Measurements from ENCODE around the gene PLCB4. TPM values are rescaled to one million over a fixed set of nuclear protein-coding genes. Genes with fewer than 3 reads are reported as not detected.

The PLCB4 gene
- total RNA-seq, 2 experiments from 2014 or later = not detected

DNA sequence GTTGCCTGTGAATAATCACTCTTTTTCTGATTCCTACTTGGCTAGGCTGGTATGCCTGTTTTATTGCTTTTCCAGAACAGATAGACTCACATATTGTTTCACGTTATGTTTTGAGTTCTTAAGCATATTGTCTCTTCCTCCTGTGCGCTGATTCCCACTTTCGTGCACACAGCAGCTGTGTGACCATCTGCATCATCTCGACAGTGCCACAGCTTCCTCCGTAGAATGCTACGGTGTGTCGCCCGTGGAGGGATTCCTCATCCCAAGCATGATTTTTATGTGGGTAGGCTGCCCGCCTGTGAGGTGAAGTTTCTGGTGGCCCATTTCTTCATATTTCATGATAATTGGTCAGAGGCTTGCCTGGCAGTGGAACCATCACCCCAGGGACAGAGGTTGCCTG, 31.8 kb downstream of the PLCB4 start:
- H3K4me1 ChIP-seq (ENCODE audit: insufficient read depth, low read length, poor library complexity, severe bottlenecking) = no peaks in the 10 kb centered on the region
- H3K27ac ChIP-seq (ENCODE audit: low read depth, low read length, poor library complexity, severe bottlenecking) = no peak overlapping the region
- ChIA-PET CTCF (ENCODE audit: unreplicated experiment) (interaction anchor here (0.6 kb wide), 1 partner anchor 153 kb away, joined by 3 read pairs; no protein-coding TSS in a partner anchor), POLR2A (no interaction called here)
- no peak overlapping the region for H3K4me2 ChIP-seq (ENCODE audit: low read length)
- no peak overlapping the region for H3K4me3 ChIP-seq (ENCODE audit: low read depth, low read length, poor library complexity, severe bottlenecking)
- H3K9me2 ChIP-seq (ENCODE audit: insufficient read depth, low read length) = no peaks in the 10 kb centered on the region
- H3K9me3 ChIP-seq (ENCODE audit: low read length) = no peaks in the 10 kb centered on the region
- no peaks in the 10 kb centered on the region for H3K36me3 ChIP-seq (ENCODE audit: insufficient read depth, low read length)
- no peaks in the 10 kb centered on the region for H3K79me2 ChIP-seq (ENCODE audit: insufficient read depth, low read depth, low read length)
- intact Hi-C loops (cut with micrococcal nuclease; ENCODE audit: unreplicated experiment) = no loop called here
- no peak for DNase-seq (ENCODE audit: low spot score)
- no peak overlapping the region for H2AFZ ChIP-seq (ENCODE audit: low read length)
- H4K20me1 ChIP-seq (ENCODE audit: insufficient read depth, low read length) = no peaks in the 10 kb centered on the region
- TF ChIP-seq, protein P1, sequence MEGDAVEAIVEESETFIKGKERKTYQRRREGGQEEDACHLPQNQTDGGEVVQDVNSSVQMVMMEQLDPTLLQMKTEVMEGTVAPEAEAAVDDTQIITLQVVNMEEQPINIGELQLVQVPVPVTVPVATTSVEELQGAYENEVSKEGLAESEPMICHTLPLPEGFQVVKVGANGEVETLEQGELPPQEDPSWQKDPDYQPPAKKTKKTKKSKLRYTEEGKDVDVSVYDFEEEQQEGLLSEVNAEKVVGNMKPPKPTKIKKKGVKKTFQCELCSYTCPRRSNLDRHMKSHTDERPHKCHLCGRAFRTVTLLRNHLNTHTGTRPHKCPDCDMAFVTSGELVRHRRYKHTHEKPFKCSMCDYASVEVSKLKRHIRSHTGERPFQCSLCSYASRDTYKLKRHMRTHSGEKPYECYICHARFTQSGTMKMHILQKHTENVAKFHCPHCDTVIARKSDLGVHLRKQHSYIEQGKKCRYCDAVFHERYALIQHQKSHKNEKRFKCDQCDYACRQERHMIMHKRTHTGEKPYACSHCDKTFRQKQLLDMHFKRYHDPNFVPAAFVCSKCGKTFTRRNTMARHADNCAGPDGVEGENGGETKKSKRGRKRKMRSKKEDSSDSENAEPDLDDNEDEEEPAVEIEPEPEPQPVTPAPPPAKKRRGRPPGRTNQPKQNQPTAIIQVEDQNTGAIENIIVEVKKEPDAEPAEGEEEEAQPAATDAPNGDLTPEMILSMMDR (conservative IDR thresholded peaks at IDR 0.05; ENCODE audit: low read length) = no peak
- no peak for TF ChIP-seq EZH2phosphoT487 (IDR thresholded peaks at IDR 0.05; ENCODE audit: borderline replicate concordance, low read depth, low read length)
- BruUV-seq (replicated peaks) = no TSS peak

DNA sequence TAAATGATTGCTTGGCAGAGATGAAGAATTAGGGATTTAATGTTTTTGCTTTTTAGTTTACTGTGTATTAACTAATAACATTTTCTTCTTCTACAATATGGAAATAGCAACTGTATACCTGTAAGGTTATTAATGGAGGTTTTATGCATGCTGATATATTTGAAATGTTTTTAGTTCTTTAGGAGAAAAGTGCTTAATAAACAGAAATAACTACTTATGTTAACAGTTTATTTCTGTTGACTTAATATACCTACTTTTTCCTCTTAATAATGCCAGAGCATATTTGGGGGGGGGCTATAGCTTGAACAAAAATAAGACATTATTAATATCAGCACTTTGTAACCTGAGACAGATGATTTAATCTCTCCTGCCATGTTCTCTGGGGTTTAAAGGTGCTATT, 33.6 kb downstream of the PLCB4 start:
- Histone ChIP-seq H2AFZ (ENCODE audit: low read length) (no peak overlapping the region), H3K4me3 (ENCODE audit: low read depth, low read length, poor library complexity, severe bottlenecking) (no peak overlapping the region), H3K4me1 (ENCODE audit: insufficient read depth, low read length, poor library complexity, severe bottlenecking) (no peaks in the 10 kb centered on the region), H3K36me3 (ENCODE audit: insufficient read depth, low read length) (no peaks in the 10 kb centered on the region), H3K79me2 (ENCODE audit: insufficient read depth, low read depth, low read length) (no peaks in the 10 kb centered on the region), H3K9me2 (ENCODE audit: insufficient read depth, low read length) (no peaks in the 10 kb centered on the region), H3K9me3 (ENCODE audit: low read length) (no peaks in the 10 kb centered on the region), H3K4me2 (ENCODE audit: low read length) (no peak overlapping the region), H3K27ac (ENCODE audit: low read depth, low read length, poor library complexity, severe bottlenecking) (no peak overlapping the region), H4K20me1 (ENCODE audit: insufficient read depth, low read length) (no peaks in the 10 kb centered on the region)
- TF ChIP-seq, protein P1 (conservative IDR thresholded peaks at IDR 0.05; ENCODE audit: low read length) = no peak
- no peak for TF ChIP-seq EZH2phosphoT487 (IDR thresholded peaks at IDR 0.05; ENCODE audit: borderline replicate concordance, low read depth, low read length)
- POLR2A ChIA-PET = interaction anchor here (0.7 kb wide), 1 partner anchor 82 kb away, joined by 4 read pairs; no protein-coding TSS in a partner anchor
- intact Hi-C loops (cut with micrococcal nuclease; ENCODE audit: unreplicated experiment) = no loop called here
- CTCF ChIA-PET (ENCODE audit: unreplicated experiment) = interaction anchor here (0.6 kb wide), 1 partner anchor 102 kb away, joined by 3 read pairs; no protein-coding TSS in a partner anchor
- no TSS peak for BruUV-seq (replicated peaks)
- no peak for DNase-seq (ENCODE audit: low spot score)

DNA sequence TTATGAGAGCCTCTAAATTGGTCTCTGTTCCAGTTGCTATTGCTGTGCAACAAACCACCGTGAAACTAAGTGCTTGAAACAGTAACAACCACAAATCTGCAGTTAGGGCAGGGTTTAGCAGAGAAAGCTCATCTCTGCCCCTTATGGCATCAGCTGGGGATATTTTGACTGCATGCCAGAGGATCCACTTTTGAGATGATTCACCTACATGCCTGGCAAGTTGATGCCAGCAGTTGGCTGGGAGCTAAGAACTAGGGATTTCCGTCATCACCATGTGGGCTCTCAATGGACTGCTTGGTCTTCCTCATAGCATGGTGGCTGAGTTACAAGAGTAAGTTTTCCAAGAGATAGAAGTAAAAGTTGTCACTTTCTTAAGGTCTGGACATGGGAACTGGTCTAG, 35.1 kb downstream of the PLCB4 start:
- Histone ChIP-seq H3K79me2 (ENCODE audit: insufficient read depth, low read depth, low read length) (no peaks in the 10 kb centered on the region), H3K4me3 (ENCODE audit: low read depth, low read length, poor library complexity, severe bottlenecking) (no peak overlapping the region), H3K4me2 (ENCODE audit: low read length) (no peak overlapping the region), H2AFZ (ENCODE audit: low read length) (no peak overlapping the region), H3K4me1 (ENCODE audit: insufficient read depth, low read length, poor library complexity, severe bottlenecking) (no peaks in the 10 kb centered on the region), H3K36me3 (ENCODE audit: insufficient read depth, low read length) (no peaks in the 10 kb centered on the region), H3K9me3 (ENCODE audit: low read length) (no peaks in the 10 kb centered on the region), H4K20me1 (ENCODE audit: insufficient read depth, low read length) (no peaks in the 10 kb centered on the region), H3K27ac (ENCODE audit: low read depth, low read length, poor library complexity, severe bottlenecking) (no peak overlapping the region), H3K9me2 (ENCODE audit: insufficient read depth, low read length) (no peaks in the 10 kb centered on the region)
- intact Hi-C loops (cut with micrococcal nuclease; ENCODE audit: unreplicated experiment) = no loop called here
- BruUV-seq (replicated peaks) = no TSS peak
- ChIA-PET POLR2A (interaction anchor here (0.8 kb wide), 1 partner anchor 15 kb away, joined by 3 read pairs; no protein-coding TSS in a partner anchor), CTCF (ENCODE audit: unreplicated experiment) (no interaction called here)
- TF ChIP-seq EZH2phosphoT487 (IDR thresholded peaks at IDR 0.05; ENCODE audit: borderline replicate concordance, low read depth, low read length) = no peak
- TF ChIP-seq, protein P1 (conservative IDR thresholded peaks at IDR 0.05; ENCODE audit: low read length) = no peak
- DNase-seq (ENCODE audit: low spot score) = no peak

Data from OCI-LY7 (cell line).